GM19351 (cell line): ENCODE results near the gene NEURL1.
"Not testable (repeated sequence)": the region's sequence is repeated elsewhere in the genome, so short reads cannot be mapped to it uniquely, and the experiment has no call there.

ENCODE experiments used
- ATAC-seq: cut with Tn5 transposase; IDR thresholded peaks from one replicate; pipeline ENCODE4 v1.9.1; 2021; ENCODE audit warnings: mild to moderate bottlenecking, moderate library complexity; ENCODE audit not compliant: unreplicated experiment

NEURL1 gene

DNA sequence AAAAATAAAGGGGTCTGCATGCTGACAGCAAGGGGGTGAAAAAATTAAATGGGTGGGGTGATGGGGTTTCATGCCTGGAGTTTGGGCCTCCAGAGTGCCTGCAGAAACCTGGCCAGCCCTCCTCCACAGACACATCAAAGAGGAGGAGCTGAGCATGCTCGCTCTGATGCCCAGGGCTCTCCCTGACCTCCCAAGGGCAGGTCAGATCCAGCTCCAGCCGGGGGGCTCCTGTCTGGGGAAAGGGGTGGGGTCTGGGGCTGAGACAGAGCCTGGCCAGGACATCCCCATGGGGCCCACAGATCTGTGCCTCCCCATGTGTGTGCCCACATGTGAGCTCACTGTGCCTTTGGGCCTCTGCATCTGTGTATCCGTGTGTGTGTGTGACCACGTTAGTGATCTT, 33.9 kb upstream of the NEURL1 start:
- no peak for ATAC-seq

DNA sequence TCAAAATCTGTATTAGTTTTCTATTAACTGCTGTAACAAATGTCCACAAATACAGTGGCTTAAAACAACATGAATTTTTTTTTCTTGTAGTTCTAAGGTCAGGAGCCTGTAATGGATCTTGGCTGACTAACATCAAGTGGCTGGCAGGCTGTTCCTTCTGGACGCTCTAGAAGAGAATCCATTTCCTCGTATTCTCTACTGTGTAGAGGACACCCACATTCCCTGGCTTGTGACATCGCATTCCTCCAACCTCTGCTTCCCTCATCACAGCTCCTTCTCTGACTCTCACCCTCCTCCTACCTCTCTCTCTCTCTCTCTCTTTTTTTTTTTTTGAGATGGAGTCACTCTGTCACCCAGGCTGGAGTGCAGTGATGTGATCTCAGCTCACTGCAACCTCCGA, 30.0 kb upstream of the NEURL1 start:
- no peak for ATAC-seq

DNA sequence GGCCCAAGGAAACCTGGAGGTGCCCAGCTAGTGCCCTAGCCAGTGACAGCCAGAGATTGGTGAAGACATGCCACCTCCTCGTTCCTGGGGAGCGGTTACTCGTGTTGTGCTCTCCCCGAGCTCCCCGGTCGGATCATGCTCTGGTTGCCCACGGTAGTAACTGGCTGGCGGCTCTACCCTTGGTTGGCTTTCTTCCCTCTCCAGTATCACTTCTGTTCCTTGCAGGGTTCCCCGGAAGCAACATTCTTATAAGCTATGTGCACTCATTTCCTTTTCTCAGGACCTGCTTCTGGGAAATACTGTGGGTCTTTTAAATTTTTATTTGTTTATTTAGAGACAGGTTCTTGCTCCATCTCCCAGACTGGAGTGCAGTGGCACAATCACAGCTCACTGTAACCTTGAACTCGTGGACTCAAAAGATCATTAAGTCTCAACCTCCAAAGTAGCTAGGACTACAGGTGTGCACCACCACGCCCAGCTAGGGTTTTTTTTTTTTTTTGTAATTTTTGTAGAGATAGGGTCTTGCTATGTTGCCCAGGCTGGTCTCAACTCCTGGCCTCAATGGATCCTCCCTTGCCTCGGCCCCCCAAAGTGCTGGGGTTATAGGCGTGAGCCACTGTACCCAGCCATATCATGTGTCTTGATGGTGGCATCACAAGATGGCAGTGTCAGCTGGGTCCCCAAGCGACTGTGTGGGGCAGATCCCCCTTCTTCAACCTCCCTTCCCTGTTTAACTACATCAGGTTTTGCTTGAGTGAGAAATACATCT, 27.9 kb upstream of the NEURL1 start:
- no peak for ATAC-seq

DNA sequence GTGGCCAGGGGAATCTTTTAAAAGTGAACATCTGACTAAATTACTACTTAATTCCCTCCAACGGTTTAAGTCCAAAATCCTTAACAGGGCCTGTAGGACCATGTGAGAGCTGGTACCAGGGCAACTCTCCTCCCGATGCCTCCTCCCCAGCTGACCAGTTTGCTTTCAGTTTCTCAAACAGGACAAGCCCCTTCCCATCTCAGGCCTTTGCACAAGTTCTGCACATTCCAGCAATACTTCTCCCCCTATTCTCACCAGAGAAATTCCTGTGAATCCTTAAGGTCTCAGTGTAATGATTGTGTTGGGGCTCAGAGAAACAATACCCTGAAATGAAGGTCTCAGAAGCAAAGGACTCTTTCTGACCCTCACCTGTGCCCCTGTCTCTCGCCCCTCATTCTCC, 26.8 kb upstream of the NEURL1 start:
- ATAC-seq, result no peak

DNA sequence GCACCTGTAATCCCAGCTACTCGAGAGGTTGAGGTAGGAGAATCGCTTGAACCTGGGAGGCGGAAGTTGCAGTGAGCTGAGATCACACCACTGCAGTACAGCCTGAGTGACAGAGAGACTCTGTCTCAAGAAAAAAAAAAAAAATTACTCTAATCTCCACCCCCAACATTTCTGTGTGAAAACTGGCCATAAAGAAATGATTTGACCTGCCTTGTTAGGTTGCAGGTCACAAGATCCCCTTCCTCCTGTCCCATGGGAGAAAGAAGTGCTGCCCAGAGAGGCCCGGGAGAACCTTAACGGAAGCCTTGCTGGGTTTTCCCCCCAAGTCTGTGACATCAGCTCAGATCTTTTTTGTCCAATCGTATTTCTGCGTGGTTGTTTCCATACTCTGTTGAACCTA, 26.1 kb upstream of the NEURL1 start:
- no peak for ATAC-seq

DNA sequence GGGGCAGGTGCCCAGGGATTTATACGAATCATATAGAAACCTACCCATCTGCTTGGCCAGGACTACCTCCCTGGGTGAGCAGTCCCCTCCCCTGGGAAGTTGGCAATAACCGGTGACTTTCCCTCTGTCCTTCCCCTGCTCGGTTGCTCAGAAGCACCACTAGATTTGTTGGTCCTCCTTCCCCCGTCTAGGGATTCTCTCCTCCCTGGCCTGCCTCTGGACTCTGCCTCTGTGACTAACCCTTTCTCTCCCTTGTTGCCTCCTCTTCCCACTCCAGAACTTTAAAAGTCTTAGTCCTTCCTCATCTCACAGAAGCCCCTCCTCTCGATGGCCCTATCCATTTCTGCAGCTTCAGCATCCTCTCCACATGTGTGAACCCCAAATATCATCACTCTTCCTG, 24.3 kb upstream of the NEURL1 start:
- ATAC-seq, result no peak

DNA sequence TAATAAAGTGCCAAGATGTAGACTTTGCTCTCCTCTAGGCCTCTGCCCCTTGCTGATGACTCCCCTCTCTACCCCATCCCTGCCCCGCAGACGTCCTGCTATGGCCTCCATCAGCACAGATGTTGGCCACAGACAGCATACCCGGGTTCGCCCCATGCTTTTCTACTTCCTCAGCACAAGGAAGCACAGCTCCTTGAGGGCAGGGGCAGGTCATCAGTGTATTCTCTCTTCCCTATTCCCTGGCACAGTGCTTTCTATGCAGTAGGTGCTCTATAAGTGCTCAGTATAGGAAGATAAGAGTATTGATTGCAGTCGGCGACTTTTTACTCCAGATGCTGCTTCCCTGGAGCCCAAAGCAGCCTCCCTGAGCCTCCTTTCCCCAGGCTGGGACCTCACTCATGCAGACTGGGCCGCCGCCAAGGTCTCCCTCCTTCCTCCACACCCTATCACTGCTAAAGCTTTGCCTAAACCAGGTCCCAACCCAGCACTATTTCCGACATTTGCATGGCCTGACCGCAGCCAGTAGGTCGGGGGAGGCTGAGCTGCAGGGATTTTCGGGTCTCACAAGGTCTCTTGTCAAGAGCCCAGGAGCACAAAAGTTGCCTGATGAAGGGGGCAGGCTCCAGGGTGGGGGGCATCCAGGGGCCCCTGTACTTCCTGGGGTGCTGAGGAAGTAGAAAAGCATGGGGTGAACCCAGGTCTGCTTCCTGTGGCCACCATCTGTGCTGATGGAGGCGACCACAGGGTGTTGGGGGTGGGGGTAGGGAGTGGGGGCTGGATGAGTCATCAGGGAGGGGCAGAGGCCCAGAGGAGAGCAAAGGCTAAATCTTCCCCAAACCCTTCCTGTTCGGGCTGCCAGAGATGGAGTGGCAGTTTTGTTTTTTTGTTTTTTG, 22.5 kb upstream of the NEURL1 start:
- peak; percentile 77 for ATAC-seq

DNA sequence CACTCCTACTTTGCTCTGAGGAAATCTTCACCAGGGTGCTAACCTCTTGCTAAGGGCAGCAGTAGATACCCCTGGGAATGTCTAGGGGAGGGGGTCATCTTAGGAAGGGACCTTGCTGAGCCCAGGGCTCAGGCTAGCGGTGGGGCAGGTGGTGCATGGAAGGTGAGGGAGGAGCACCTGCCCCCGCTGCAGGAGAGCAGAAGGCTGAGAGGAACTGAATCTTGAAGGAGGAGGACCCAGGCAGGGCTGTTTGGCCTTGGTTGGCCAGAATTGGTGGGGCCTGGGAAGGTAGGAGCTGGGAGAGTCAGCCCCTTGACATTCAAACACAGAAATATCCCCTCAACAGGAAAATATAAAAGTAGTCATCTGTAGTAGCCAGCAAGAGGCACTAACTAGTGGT, 21.5 kb upstream of the NEURL1 start:
- peak; percentile 31 for ATAC-seq

DNA sequence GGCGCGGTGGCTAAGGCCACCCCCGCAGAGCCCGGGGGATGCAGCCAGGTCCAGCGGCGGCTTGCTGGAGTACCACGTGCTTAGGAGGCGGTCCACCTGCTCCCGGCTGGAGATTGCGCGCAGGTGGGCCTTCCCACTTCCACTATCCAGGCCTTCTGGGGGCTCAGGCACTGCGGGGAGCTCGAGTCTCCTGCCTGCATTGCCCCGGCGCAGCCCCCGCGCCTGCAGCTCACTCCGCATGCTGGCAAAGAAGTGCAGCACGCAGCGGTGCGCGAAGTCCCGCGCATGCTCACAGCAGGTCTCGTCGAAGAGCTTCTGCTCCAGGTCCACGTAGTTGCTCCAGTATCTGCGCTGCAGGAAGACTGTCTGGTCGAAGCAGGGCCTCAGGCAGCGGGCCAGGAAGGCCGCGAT, 20.2 kb upstream of the NEURL1 start:
- no peak for ATAC-seq

DNA sequence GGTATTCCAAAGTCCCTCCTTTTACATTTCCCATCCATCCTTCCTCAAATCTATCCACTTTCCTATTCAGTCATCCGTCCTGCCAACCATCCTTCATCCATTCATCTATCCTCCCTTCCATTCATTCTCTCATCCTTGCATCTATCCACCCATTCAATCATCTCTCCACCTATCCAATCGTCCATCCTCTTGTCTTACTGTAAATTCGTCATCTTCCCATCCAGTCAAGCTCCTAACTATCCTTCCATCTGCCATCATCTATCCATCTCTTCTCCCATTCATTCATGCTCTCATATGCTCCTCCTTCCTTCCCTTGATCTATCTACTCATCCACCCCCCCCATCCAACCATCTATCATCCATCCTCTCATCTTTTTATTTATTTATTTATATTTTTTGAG, 19.4 kb upstream of the NEURL1 start:
- no peak for ATAC-seq

DNA sequence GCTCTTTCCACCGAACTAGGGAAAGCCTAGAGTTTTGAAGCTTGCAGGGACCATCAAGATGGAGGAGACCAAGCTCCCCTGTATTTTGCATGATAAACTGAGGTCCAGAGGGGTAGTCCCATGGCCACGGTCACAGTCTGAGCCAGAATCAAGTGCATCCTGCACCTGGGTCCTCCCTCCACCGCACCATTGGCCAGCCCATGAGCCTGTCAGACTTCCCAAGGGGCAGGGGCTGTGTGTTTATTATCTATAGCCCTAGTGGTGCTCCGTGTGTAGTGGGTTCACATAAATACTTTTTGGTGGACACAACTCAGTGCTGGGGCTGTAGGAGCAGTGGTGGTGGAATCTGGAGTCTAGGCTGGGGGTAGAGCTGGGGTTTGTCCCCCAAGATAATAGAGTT, 18.1 kb upstream of the NEURL1 start:
- ATAC-seq, result no peak

DNA sequence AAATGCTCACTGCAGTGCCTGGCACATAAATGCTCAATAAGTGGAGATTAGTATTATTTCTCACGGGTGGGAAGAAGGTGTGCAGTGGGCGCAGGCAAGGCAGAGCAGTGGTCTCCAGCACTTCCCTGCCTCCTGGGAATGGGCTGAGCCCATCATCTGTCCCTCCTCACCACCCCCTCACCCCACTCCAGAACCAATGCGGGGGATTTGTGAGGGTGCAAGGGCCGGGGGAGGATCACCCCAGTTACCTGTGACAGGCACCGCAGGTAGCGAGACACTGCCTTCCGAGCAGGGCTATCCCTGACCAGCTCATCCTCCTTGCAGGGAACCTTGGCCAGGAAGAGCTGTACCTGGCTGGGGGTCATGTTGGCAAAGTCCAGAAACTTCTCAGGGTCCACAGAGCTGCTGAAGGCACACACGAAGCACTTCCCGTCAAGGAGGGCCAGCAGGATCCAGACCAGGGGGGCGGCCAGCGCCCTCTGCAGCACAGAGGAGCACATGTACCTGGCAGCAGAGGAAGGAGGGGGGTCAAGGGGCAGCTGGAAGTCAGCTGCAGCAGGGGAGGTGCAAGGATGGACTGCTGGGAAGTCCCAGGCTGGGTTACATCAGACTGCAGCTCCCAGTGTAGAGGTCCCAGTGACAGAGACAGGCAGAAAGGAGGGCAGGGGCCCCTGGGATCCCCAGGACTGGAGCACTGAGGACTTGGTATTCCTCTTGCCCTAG, 17.3 kb upstream of the NEURL1 start:
- no peak for ATAC-seq

DNA sequence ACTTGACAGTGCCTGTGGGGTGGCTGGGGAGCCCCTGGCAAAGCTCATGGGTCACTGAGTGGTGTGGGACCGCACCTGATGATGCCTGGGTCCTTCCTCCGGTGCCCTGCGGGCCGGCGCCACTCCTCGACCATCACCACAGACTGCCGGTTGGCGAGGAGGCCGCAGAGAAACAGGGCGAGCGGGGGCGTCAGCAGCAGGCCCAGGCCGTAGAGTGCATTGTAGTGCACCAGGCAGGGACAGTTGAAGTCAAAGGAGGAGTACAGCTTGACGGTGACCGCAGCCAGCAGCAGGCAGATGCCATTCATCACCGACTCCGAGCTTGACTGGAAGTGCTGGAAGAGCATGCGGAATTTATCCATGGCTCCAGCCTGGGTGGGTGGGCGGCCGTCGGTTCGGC, 14.8 kb upstream of the NEURL1 start:
- ATAC-seq, result no peak

DNA sequence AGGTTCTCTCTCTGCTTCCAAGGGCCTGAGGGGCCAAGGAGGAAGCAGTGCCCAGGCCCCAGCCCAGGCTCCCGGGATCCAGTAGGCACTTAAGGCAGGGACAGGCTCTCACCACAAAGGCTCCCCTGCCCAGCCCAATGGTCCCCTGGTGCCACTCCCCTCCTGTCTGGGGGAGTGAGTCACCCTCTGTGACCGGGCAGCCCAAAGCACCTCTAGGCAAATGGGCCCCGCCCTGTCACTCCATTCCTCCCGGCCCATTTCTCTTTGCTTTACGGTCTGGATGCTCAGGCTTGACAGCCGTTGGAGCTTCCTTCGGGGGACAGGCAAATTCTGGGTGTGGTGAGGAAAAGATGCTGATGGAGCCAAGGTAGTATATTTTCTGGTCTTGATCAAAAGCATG, 14.4 kb upstream of the NEURL1 start, which contains the start of gene CALHM3:
Gene CALHM3, minus strand, starts transcription at position 106 of the 400 bp plus-strand sequence. CDS start 208 bp downstream, outside the sequence.
- ATAC-seq, result no peak

DNA sequence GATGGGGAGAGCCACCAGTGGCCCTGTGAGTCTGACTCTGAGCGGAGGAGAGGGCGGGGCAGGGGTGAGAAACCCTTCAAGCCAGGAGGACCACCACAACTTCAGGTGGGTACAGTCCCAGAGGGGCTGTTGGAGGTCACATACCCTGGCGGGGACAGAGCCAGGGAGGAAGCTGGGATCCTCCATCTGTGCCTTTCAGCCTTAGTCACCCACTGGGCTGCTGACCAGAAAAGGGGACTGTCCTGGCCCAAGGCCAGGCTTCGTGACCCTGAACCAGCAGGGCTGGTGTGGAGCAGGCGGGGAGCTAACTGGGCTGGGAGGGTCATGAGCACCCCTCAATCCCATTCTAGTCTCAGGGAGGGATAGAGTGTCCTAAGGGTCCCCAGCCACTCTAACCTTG, 13.0 kb upstream of the NEURL1 start:
- no peak for ATAC-seq

DNA sequence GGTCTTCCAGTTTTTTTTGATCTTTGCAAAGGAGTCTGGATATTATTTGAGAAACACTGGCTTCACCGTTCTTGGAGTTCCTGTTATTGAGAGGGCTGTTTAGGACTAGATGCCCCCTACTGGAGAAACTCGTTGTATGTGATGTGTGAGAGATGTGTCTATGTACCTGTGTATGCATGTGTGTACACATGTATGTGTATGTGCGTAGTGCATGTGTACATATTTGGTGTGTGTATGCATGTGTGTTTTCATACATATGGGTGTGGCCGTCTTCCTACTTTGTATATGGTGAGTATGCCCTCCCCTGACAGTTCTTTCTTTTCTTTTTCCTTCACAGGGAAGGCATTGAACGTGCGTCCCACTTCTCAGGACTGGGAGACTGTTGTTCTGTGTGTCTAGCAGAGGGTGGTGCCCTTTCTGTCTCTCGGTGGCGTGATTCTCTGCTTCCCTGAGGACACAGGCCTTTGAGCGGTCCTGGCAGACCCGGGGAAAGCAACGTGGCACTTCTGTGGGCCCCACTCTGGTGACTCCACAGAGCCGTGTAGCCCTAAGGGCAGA, 11.5 kb upstream of the NEURL1 start:
- peak; percentile 58 for ATAC-seq

DNA sequence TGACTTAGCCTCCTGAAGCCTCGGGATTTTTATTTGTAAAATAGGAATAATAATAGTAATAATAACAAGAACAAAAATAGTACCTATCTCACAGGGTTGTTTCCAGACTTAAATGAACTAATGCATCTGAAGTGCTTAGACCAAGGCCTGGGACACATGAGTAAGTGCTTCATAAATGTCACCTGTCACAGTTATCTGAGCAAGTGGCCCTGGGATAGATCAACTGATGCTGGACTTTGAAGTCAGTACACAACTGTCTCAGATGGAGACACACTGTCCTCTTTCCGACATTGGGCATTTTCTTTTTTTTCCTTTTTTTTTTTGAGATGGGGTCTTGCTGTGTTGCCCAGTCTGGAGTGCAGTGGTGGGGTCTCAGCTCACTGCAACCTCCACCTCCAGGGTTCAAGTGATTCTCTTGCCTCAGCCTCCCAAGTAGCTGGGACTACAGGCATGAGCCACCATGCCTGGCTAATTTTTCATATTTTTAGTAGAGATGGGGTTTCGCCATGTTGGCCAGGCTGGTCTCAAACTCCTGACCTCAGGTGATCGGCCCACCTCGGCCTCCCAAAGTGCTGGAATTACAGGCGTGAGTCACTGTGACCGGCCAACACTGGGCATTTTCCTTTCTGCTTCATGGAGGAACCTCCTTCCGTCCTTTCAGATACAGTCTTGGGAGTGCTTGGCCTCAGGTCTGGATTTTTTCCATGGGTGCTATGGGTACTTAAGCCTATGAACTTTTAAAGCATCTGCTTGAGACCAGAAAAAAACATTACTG, 6.7 kb upstream of the NEURL1 start:
- ATAC-seq, result not testable (repeated sequence)

DNA sequence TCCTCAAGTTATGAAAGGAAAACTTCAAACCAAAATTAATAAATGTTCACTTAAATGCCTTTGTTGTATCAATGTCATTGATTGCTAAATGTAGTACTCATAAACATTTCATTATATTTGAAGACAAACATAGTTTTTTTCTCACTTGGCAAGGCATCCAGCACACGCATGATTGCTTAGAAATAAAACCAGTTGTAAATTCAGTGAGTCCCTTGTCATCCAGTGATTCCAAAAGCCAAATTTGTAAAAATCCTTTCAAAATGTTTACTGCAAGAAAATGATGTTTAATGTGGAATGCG, 6.1 kb upstream of the NEURL1 start:
- no peak for ATAC-seq

DNA sequence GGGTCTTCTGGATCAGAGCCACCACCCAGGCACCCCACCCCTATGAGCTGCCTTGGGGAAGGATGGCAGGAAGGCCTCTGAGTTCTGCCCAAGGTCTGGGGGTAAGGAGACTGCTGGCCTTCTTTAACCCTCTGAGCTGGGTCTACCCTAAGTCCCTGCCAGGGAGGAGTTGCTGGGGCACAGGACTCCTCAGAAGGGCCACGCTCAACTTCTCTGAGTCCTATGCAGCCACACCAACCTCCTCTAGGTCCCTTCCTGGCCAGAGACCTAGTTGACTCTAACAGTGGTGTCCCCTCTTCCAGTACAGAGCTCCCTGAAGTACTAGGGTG, 2.6 kb upstream of the NEURL1 start:
- ATAC-seq, result peak; percentile 29

DNA sequence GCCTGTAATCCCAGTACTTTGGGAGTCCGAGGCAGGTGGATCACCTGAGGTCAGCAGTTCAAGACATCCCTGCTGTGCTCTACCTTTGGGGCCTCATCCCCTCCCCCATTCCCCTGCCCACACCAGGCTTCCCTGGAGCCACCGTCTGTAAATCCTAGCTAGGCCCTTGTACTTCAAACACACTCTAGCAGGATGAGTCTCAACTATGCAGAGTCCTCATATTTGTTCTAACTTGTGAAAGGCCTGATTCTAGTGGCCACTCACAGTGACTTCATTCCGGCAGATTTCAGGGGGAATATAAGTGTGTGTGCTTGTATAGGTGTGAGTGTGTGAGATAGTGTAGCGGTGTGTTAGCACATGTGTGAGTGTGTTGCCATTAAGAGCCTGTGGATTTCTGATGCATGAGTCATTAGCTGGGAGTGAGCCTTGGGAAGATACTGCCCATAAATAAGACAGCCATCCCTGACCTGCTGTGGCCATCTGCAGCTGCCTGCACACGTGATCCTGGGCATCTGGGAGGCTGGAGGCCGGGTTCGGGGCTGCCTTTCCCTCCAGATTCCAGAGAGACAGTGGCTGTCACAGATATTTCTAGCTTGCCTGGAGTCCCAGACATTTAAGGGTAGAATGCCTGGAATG, 1.7 kb upstream of the NEURL1 start:
- no peak for ATAC-seq
